IPS-NIHi7 (cell line): Measurements from ENCODE around the gene ACP2.

Experiments used
- DNase-seq: peaks from one replicate; pipeline ENCODE4 v3.0.0; 2012; ENCODE audit warnings: mixed read lengths; ENCODE audit errors: extremely low spot score

The ACP2 gene

GRCh38 chr11:47248664-47249377 lies at the start of gene ACP2:
TSS of gene ACP2 (minus strand) at chr11:47248814. CDS start at chr11:47248789, 25 bp downstream.
- DNase-seq, result peak; percentile 89

GRCh38 chr11:47296045-47296444 lies 47.4 kb upstream of the ACP2 start:
- no peak for DNase-seq

- no peak for DNase-seq
Observed at GRCh38 chr11:47295385-47295784, 46.8 kb upstream of the ACP2 start.

GRCh38 chr11:47289856-47290255 lies 41.2 kb upstream of the ACP2 start:
- no peak for DNase-seq

- DNase-seq, result no peak
Observed at GRCh38 chr11:47288066-47288465, 39.5 kb upstream of the ACP2 start.

- no peak for DNase-seq
Observed at GRCh38 chr11:47285969-47286770, 37.6 kb upstream of the ACP2 start.

GRCh38 chr11:47284151-47284550 lies 35.5 kb upstream of the ACP2 start:
- DNase-seq, result no peak

GRCh38 chr11:47282462-47282861 lies 33.8 kb upstream of the ACP2 start:
- no peak for DNase-seq

GRCh38 chr11:47280860-47281259 lies 32.2 kb upstream of the ACP2 start:
- DNase-seq, result no peak

GRCh38 chr11:47280099-47280498 lies 31.5 kb upstream of the ACP2 start:
- DNase-seq, result no peak

- DNase-seq, result no peak
Observed at GRCh38 chr11:47278769-47279168, 30.2 kb upstream of the ACP2 start.

- DNase-seq, result no peak
Observed at GRCh38 chr11:47278058-47278457, 29.4 kb upstream of the ACP2 start.

GRCh38 chr11:47276923-47277322 lies 28.3 kb upstream of the ACP2 start:
- DNase-seq, result no peak

- DNase-seq, result no peak
Observed at GRCh38 chr11:47274495-47275235, 26.1 kb upstream of the ACP2 start.

GRCh38 chr11:47272706-47273105 lies 24.1 kb upstream of the ACP2 start:
- DNase-seq, result no peak

- DNase-seq, result no peak
Observed at GRCh38 chr11:47271961-47272661, 23.5 kb upstream of the ACP2 start.

GRCh38 chr11:47271328-47271727 lies 22.7 kb upstream of the ACP2 start:
- no peak for DNase-seq

- DNase-seq, result peak; percentile 69
Observed at GRCh38 chr11:47270331-47271271, 22.0 kb upstream of the ACP2 start.

GRCh38 chr11:47269829-47270305 lies 21.3 kb upstream of the ACP2 start, which contains the start of gene MADD:
TSS of gene MADD (plus strand) at chr11:47270133.
- DNase-seq, result peak; percentile 83
